OCI-LY1 (cell line): Measurements from ENCODE around the gene TTC16.

Source experiments
- H2AFZ ChIP-seq: fragments of 200-600 bp; sonication (generic), shearing (Covaris generic); 2 replicates; pipeline ENCODE4 v1.6.0; 2014; ENCODE audit warnings: antibody characterized with exemption, mild to moderate bottlenecking, low read length
- H3F3A ChIP-seq: fragments of 200-600 bp; sonication (generic), shearing (Covaris generic); 2 replicates; pipeline ENCODE4 v1.6.0; 2014; ENCODE audit warnings: mild to moderate bottlenecking, antibody characterized with exemption, low read length, moderate library complexity; ENCODE audit not compliant: insufficient read depth
- H3K27ac ChIP-seq: fragments of 200-600 bp; sonication (generic); 2 replicates; pipeline ENCODE4 v1.5.1; 2014; ENCODE audit warnings: low read length, mixed run types, mild to moderate bottlenecking, low read depth; ENCODE audit not compliant: poor library complexity, severe bottlenecking
- H3K27me3 ChIP-seq: fragments of 200-600 bp; sonication (generic); 2 replicates; pipeline ENCODE4 v1.6.0; 2014; ENCODE audit warnings: antibody characterized with exemption, mild to moderate bottlenecking, low read length, moderate library complexity; ENCODE audit not compliant: insufficient read depth
- H3K36me3 ChIP-seq: fragments of 200-600 bp; sonication (generic); 2 replicates; pipeline ENCODE4 v1.6.1; 2014; ENCODE audit warnings: mild to moderate bottlenecking, antibody characterized with exemption, low read length, moderate library complexity, mixed read lengths; ENCODE audit not compliant: insufficient read depth
- H3K4me1 ChIP-seq: fragments of 200-600 bp; sonication (generic); 2 replicates; pipeline ENCODE4 v1.5.1; 2014; ENCODE audit warnings: mild to moderate bottlenecking, low read length, moderate library complexity; ENCODE audit not compliant: insufficient read depth, severe bottlenecking
- H3K4me2 ChIP-seq: fragments of 200-600 bp; sonication (generic), shearing (Covaris generic); 2 replicates; pipeline ENCODE4 v1.6.1; 2014; ENCODE audit warnings: low read length
- H3K4me3 ChIP-seq: fragments of 200-600 bp; sonication (generic); 2 replicates; pipeline ENCODE4 v1.5.1; 2014; ENCODE audit warnings: low read length, low read depth, mild to moderate bottlenecking, mixed read lengths; ENCODE audit not compliant: poor library complexity, severe bottlenecking
- H3K79me2 ChIP-seq: fragments of 200-600 bp; shearing (Covaris generic); 2 replicates; pipeline ENCODE4 v1.6.1; 2016; ENCODE audit warnings: mixed run types, low read length, mixed read lengths; ENCODE audit not compliant: insufficient read depth
- H3K9ac ChIP-seq: fragments of 200-600 bp; sonication (generic), shearing (Covaris generic); 2 replicates; pipeline ENCODE4 v1.6.1; 2014; ENCODE audit warnings: mild to moderate bottlenecking, low read length, mixed read lengths
- H3K9me2 ChIP-seq: fragments of 200-600 bp; sonication (generic), shearing (Covaris generic); 2 replicates; pipeline ENCODE4 v1.6.1; 2014; ENCODE audit warnings: low read depth, mild to moderate bottlenecking, low read length, mixed read lengths
- H3K9me3 ChIP-seq: fragments of 200-600 bp; shearing (Covaris generic); 2 replicates; pipeline ENCODE4 v1.6.1; 2014; ENCODE audit warnings: low read length, mixed read lengths
- H4K20me1 ChIP-seq: fragments of 200-600 bp; sonication (generic), shearing (Covaris generic); 2 replicates; pipeline ENCODE4 v1.6.0; 2016; ENCODE audit warnings: mild to moderate bottlenecking, low read length; ENCODE audit not compliant: insufficient read depth
- CTCF ChIP-seq: fragments of 200-600 bp; sonication (generic), shearing (Covaris generic); IDR thresholded peaks from 2 replicates; pipeline ENCODE4 v1.5.1; 2017; ENCODE audit warnings: mild to moderate bottlenecking, antibody characterized with exemption, low read length, moderate library complexity, mixed read lengths
- EZH2 ChIP-seq: fragments of 200-600 bp; sonication (generic), shearing (Covaris generic); IDR thresholded peaks from 2 replicates; pipeline ENCODE4 v1.8.0; 2017; ENCODE audit warnings: borderline replicate concordance, mixed run types, mild to moderate bottlenecking, antibody characterized with exemption, low read length, moderate library complexity, mixed read lengths

The TTC16 gene

GRCh38 chr9:127720865-127721227, 5.0 kb downstream of the TTC16 start:
- H3K9me3 ChIP-seq: no peaks in the 10 kb centered on the region
- H3K4me2 ChIP-seq: no peak overlapping the region
- H4K20me1 ChIP-seq: no peaks in the 10 kb centered on the region
- no peak overlapping the region for H2AFZ ChIP-seq
- no peak overlapping the region for H3K4me3 ChIP-seq
- TF ChIP-seq CTCF (no peak), EZH2 (no peak)
- no peaks in the 10 kb centered on the region for H3K36me3 ChIP-seq
- H3K27me3 ChIP-seq: peaks cover 4% of the 10 kb centered on the region; the same call in 1 of the 2 replicates
- H3K9me2 ChIP-seq: no peaks in the 10 kb centered on the region
- H3K27ac ChIP-seq: no peak overlapping the region
- no peaks in the 10 kb centered on the region for H3F3A ChIP-seq
- no peak overlapping the region for H3K9ac ChIP-seq
- no peaks in the 10 kb centered on the region for H3K79me2 ChIP-seq
- peaks cover 5% of the 10 kb centered on the region for H3K4me1 ChIP-seq

DNA sequence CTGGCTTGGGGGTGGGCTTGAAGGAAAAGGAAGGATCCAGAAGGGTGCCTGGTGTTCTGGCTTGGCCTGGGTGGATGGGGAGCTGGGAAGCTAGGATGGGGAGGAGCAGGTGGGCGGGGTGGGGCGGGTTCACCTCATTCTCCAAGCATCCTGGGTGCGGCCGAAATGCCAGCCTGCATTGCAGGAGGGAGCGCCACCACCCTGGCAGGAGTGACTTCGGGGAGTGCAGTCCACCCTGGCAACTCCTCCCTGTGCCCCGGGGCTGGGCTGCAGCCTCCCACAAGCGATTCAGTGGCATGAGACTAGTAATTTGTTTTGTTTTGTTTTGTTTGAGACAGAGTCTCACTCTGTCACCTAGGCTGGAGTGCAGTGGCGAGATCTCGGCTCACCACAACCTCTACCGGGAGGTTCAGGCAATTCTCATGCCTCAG, 5.5 kb downstream of the TTC16 start:
- no peak overlapping the region for H3K27ac ChIP-seq

DNA sequence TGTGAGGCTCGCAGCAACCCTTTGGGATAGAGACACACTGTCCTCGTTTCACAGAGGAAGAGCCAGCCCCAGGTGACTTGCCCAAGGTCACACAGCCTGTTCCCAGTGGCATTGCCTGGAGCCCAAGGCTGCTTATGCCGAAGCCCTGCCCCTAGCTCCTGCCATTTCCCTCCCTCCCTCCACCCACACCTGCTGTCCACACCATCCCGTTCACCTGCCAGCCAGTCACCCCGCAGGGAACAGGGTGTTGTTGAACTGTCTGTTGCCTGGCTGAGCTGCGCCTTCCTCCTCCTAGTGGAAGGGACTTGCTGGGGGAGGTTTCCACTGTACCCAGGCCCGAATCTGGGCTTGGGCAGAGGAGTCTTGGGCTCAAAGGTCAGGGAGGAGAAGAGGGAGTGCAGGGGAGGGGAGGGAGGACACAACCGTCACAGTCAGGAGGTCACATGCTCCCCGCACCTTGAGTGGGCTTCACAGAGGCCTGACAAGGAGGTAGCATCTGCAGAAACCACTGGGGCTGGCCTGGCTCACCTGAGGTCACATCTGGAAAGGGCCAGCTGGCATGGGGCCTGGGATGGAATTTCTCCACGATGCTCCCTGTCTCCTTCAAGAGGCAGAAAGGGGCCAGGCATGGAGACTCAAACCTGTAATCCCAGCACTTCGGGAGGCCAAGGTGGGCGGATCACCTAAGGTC, 6.3 kb downstream of the TTC16 start:
- TF ChIP-seq CTCF (no peak), EZH2 (no peak)
- Histone ChIP-seq H3K79me2 (no peaks in the 10 kb centered on the region), H3K4me3 (no peak overlapping the region), H3F3A (no peaks in the 10 kb centered on the region), H2AFZ (no peak overlapping the region), H3K9me3 (no peaks in the 10 kb centered on the region), H3K36me3 (no peaks in the 10 kb centered on the region), H3K27ac (no peak overlapping the region), H3K4me2 (no peak overlapping the region), H3K27me3 (peaks cover 4% of the 10 kb centered on the region; the same call in 1 of the 2 replicates), H4K20me1 (no peaks in the 10 kb centered on the region), H3K4me1 (no peaks in the 10 kb centered on the region), H3K9me2 (no peaks in the 10 kb centered on the region), H3K9ac (no peak overlapping the region)

More for the DNA sequence above, 5.5 kb downstream of the TTC16 start:
- no peak for TF ChIP-seq EZH2
- Histone ChIP-seq H3K4me1 (no peaks in the 10 kb centered on the region), H4K20me1 (no peaks in the 10 kb centered on the region), H3K9ac (no peak overlapping the region), H3K27me3 (peaks cover 4% of the 10 kb centered on the region; the same call in 1 of the 2 replicates), H3K36me3 (no peaks in the 10 kb centered on the region), H2AFZ (no peak overlapping the region), H3K9me2 (no peaks in the 10 kb centered on the region), H3F3A (no peaks in the 10 kb centered on the region), H3K79me2 (no peaks in the 10 kb centered on the region), H3K4me3 (no peak overlapping the region), H3K4me2 (no peak overlapping the region), H3K9me3 (no peaks in the 10 kb centered on the region)

DNA sequence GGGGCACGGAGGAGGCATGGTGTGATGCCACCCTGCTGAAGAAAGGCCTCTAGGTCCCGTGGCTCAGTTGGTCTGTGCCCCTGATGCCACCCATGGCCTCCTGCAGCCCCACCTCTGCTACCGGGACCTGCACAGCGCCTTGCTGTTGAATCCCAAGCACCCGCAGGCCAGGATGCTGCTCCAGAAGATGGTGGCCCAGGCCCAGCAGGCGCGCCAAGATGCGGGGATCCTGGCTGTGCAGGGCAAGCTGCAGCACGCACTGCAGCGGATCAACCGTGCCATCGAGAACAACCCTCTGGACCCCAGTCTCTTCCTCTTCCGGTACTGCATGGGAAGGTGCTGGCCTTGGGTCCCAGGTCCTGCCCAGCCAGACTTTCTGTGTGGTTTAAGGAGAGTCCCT, 7.1 kb downstream of the TTC16 start:
- Histone ChIP-seq H3K4me3 (no peak overlapping the region), H3K9me2 (no peaks in the 10 kb centered on the region), H3F3A (no peaks in the 10 kb centered on the region), H3K79me2 (no peaks in the 10 kb centered on the region), H3K9me3 (no peaks in the 10 kb centered on the region), H2AFZ (no peak overlapping the region), H3K9ac (no peak overlapping the region), H3K4me1 (no peaks in the 10 kb centered on the region), H3K36me3 (no peaks in the 10 kb centered on the region), H3K4me2 (no peak overlapping the region), H3K27ac (no peak overlapping the region), H4K20me1 (no peaks in the 10 kb centered on the region), H3K27me3 (peaks cover 4% of the 10 kb centered on the region; the same call in 1 of the 2 replicates)
- TF ChIP-seq EZH2 (no peak), CTCF (no peak)
